B cell (primary cell): ENCODE data around the gene RHOBTB1. TPM values are rescaled to one million over a fixed set of nuclear protein-coding genes. Genes with fewer than 3 reads are reported as not detected.

Experiments
- ATAC-seq: fragments of 200-7000 bp; cut with Tn5 transposase; one replicate; pipeline ENCODE4 v1.10.0; 2021; ENCODE audit warnings: low read depth, mild to moderate bottlenecking, moderate number of reproducible peaks, moderate library complexity
- CTCF ChIA-PET: fragments of 350-600 bp; sonication (Branson Sonifier 250); formaldehyde crosslinking; loops from one replicate; lab custom pipeline; 2021; ENCODE audit warnings: antibody characterized with exemption, inconsistent platforms; lab: Charles Lee
- POLR2A ChIA-PET: fragments of 350-600 bp; sonication (Branson Sonifier 250); formaldehyde crosslinking; loops from one replicate; lab custom pipeline; 2021; ENCODE audit warnings: antibody characterized with exemption; lab: Charles Lee
- DNase-seq: peaks from one replicate; pipeline ENCODE4 v3.0.0; 2013
- H2AFZ ChIP-seq: 2 replicates; pipeline ENCODE4 v1.6.1; 2012; ENCODE audit warnings: mild to moderate bottlenecking, low read depth, low read length; ENCODE audit not compliant: insufficient read depth, poor library complexity, severe bottlenecking
- H3K27ac ChIP-seq, 2 donors: 1 replicate in 1 of 2; 2 replicates in 1 of 2; pipeline ENCODE4 v1.5.1; 2012 to 2013; ENCODE audit warnings: low read length in 2 of 2, mild to moderate bottlenecking in 2 of 2, moderate library complexity in 1 of 2
- H3K27me3 ChIP-seq, 4 experiments: fragments of 200-600 bp in 1 of 4; sonication (generic) in 1 of 4; replicated peaks in 1 of 4; 1 replicate in 2 of 4; 2 replicates in 2 of 4; pipeline versions ENCODE4 v1.6.1 to v1.7.0; 2013 to 2016; ENCODE audit warnings: low read length in 3 of 4, mild to moderate bottlenecking in 2 of 4, mixed read lengths in 1 of 4, moderate library complexity in 1 of 4; ENCODE audit not compliant: insufficient read depth in 4 of 4, control insufficient read depth in 3 of 4; ENCODE audit errors: control extremely low read depth in 1 of 4
- H3K36me3 ChIP-seq, 2 experiments: replicated peaks in 1 of 2; 1 replicate in 1 of 2; 2 replicates in 1 of 2; pipeline versions ENCODE4 v1.6.1 to v1.7.1; 2013; ENCODE audit warnings: low read length in 1 of 2; ENCODE audit not compliant: insufficient read depth in 2 of 2, control insufficient read depth in 1 of 2; ENCODE audit errors: control extremely low read depth in 1 of 2, extremely low read depth in 1 of 2
- H3K4me1 ChIP-seq, 2 donors: fragments of 200-600 bp in 1 of 2; sonication (generic) in 1 of 2; 1 replicate in 1 of 2; 2 replicates in 1 of 2; pipeline versions ENCODE4 v1.5.1 to v1.6.1; 2013 to 2017; ENCODE audit warnings: low read length in 2 of 2; ENCODE audit not compliant: control insufficient read depth in 2 of 2, insufficient read depth in 2 of 2
- H3K4me2 ChIP-seq: replicated peaks from 2 replicates; pipeline ENCODE3; 2012; ENCODE audit warnings: mild to moderate bottlenecking, low read depth, low read length; ENCODE audit not compliant: poor library complexity, severe bottlenecking
- H3K4me3 ChIP-seq, 5 experiments: fragments of 200-600 bp in 1 of 5; sonication (generic) in 1 of 5; 1 replicate in 3 of 5; 2 replicates in 2 of 5; pipeline versions ENCODE4 v1.5.1 to v1.7.0; 2011 to 2016; ENCODE audit warnings: low read length in 4 of 5, mild to moderate bottlenecking in 4 of 5, low read depth in 2 of 5, control low read depth in 1 of 5, moderate library complexity in 1 of 5; ENCODE audit not compliant: insufficient read depth in 1 of 5; ENCODE audit errors: control extremely low read depth in 1 of 5, extremely low read depth in 1 of 5
- H3K79me2 ChIP-seq: fragments of 200-600 bp; sonication (generic); one replicate; pipeline ENCODE4 v1.6.0; 2016; ENCODE audit warnings: low read length; ENCODE audit not compliant: control insufficient read depth, insufficient read depth
- H3K9ac ChIP-seq: fragments of 200-600 bp; sonication (generic); 2 replicates; pipeline ENCODE4 v1.6.1; 2017; ENCODE audit warnings: mild to moderate bottlenecking, low read length, moderate library complexity
- H3K9me3 ChIP-seq, 3 donors: one replicate each; pipeline versions ENCODE4 v1.6.1 to v1.7.1; 2013; ENCODE audit warnings: low read length in 2 of 3; ENCODE audit not compliant: control insufficient read depth in 2 of 3, insufficient read depth in 1 of 3; ENCODE audit errors: control extremely low read depth in 1 of 3
- H4K20me1 ChIP-seq: 2 replicates; pipeline ENCODE4 v1.6.0; 2012; ENCODE audit warnings: mild to moderate bottlenecking, low read length; ENCODE audit not compliant: insufficient read depth, control insufficient read depth, poor library complexity, severe bottlenecking
- H3K27ac Mint-ChIP-seq: one replicate; pipeline ENCODE4 v1.8.0; 2021; ENCODE audit warnings: mixed read lengths
- H3K27me3 Mint-ChIP-seq: one replicate; pipeline ENCODE4 v1.8.0; 2021; ENCODE audit warnings: mixed read lengths
- H3K4me1 Mint-ChIP-seq: one replicate; pipeline ENCODE4 v1.8.0; 2021; ENCODE audit warnings: mixed read lengths
- H3K4me3 Mint-ChIP-seq: one replicate; pipeline ENCODE4 v1.8.0; 2021; ENCODE audit warnings: mixed read lengths
- H3K9me3 Mint-ChIP-seq: one replicate; pipeline ENCODE4 v1.8.0; 2022; ENCODE audit warnings: mixed read lengths; ENCODE audit not compliant: insufficient read depth
- CTCF ChIP-seq: fragments of 200-600 bp; IDR thresholded peaks from one replicate; pipeline ENCODE4 v1.8.0; 2022; ENCODE audit warnings: antibody characterized with exemption, mild to moderate bottlenecking
- EZH2 ChIP-seq: IDR thresholded peaks from 2 replicates; pipeline ENCODE4 v1.6.1; 2012; ENCODE audit warnings: borderline replicate concordance, low read depth, mild to moderate bottlenecking, moderate library complexity, low read length; ENCODE audit not compliant: insufficient read depth, poor library complexity, severe bottlenecking
- WGBS: methylation state at CpG from one replicate; pipeline ENCODE4 v1.1.5; 2013; ENCODE audit warnings: missing lambda C conversion rate; ENCODE audit not compliant: insufficient coverage; 5-methylcytosine and 5-hydroxymethylcytosine counted together
- intact Hi-C: fragments of 100-400 bp; cut with micrococcal nuclease; formaldehyde crosslinking; loops from one replicate; pipeline ENCODE4 v1.10.0; 2022
- polyA plus RNA-seq: library from polyadenylated mRNA; depleted of rRNA; stranded (reverse); fragments of >200 nt; gene quantifications from 2 replicates; pipeline ENCODE4 v1.2.3, GENCODE V29; 2012
- total RNA-seq, 2 donors: library from RNA; stranded (reverse); fragments of 120-200 nt in 1 of 2; gene quantifications; 1 replicate in 1 of 2; 2 replicates in 1 of 2; pipeline versions ENCODE4 v1.2.3 to v1.2.4, GENCODE V29; 2013 to 2022

Gene RHOBTB1
- total and polyA plus RNA-seq, 2 donors (not counting 1 experiment from before 2014, with no cell fraction given) = 0.07 to 0.60 TPM

DNA sequence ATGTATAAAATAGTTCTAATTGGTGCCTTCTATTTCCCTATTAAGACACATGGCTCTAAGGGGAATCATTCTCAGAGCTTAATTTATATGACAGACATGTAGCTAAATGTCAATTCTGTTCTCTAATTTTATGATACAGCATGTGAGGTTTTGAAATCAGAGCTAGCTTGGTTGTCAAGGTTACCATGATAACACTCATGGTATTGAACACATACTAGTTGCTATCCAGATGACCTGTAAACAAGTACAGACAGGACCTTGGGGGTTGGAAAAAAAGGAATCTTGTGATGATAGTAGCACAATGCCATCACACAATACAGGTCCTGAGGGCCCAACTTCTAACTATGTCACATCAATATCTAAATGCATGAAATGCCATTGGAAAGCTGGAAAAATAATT lies 49.2 kb downstream of the RHOBTB1 start:
- CTCF ChIA-PET = interaction anchor here (1.1 kb wide), 1 partner anchor 9 kb away, joined by 3 read pairs; no protein-coding TSS in a partner anchor

DNA sequence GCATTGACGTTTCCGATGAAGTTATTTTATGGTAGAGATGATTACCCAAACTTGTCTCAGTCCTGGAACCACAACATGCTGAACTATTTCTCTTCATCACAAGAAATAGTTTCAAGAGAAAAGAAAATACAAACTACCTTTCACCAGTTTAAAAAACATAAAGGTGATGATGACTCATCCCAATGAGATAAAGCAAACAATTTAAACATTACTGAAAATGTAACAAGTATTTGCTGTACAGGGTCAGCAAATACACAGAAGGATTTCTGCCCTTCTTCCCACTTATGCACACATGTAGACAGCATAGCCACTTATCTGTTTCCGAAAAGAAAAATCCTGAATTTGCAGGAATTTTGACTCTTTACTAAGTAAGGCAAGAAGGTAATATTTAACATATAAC lies 50.8 kb downstream of the RHOBTB1 start:
- Mint-ChIP-seq H3K27ac (no peak overlapping the region), H3K4me3 (no peak overlapping the region), H3K4me1 (no peaks in the 10 kb centered on the region), H3K27me3 (peaks cover 7% of the 10 kb centered on the region), H3K9me3 (no peaks in the 10 kb centered on the region)
- WGBS = no CpG with 5 or more reads among the region's 3 CpGs
- TF ChIP-seq CTCF = no peak
- TF ChIP-seq EZH2 = no peak
- H3K27ac ChIP-seq = no peak overlapping the region
- ChIA-PET CTCF (no interaction called here), POLR2A (no interaction called here)
- H3K4me3 ChIP-seq = no peak overlapping the region
- peaks cover 0 to 2% (median 0%) of the 10 kb centered on the region in 3 donors for H3K9me3 ChIP-seq
- no peaks in the 10 kb centered on the region for H3K27me3 ChIP-seq
- no peak overlapping the region for H3K4me2 ChIP-seq
- no peaks in the 10 kb centered on the region for H3K36me3 ChIP-seq
- ATAC-seq (no peak), DNase-seq (no peak)
- H3K4me1 ChIP-seq = no peaks in the 10 kb centered on the region
- no peak overlapping the region for H3K9ac ChIP-seq
- no peaks in the 10 kb centered on the region for H4K20me1 ChIP-seq
- no peaks in the 10 kb centered on the region for H3K79me2 ChIP-seq
- no peak overlapping the region for H2AFZ ChIP-seq
- intact Hi-C loops = no loop called here

More for the DNA sequence above, 49.2 kb downstream of the RHOBTB1 start:
- H3K4me1 ChIP-seq = no peaks in the 10 kb centered on the region
- Mint-ChIP-seq H3K27me3 (peaks cover 7% of the 10 kb centered on the region), H3K4me3 (no peak overlapping the region), H3K27ac (no peak overlapping the region), H3K9me3 (no peaks in the 10 kb centered on the region), H3K4me1 (no peaks in the 10 kb centered on the region)
- peaks cover 0 to 2% (median 0%) of the 10 kb centered on the region in 3 donors for H3K9me3 ChIP-seq
- no peaks in the 10 kb centered on the region for H3K79me2 ChIP-seq
- POLR2A ChIA-PET = no interaction called here
- H3K27me3 ChIP-seq = no peaks in the 10 kb centered on the region
- H3K27ac ChIP-seq = no peak overlapping the region
- no peaks in the 10 kb centered on the region for H3K36me3 ChIP-seq
- no peak overlapping the region for H3K4me2 ChIP-seq
- DNase-seq (no peak), ATAC-seq (no peak)
- no peak overlapping the region for H2AFZ ChIP-seq
- no peak overlapping the region for H3K4me3 ChIP-seq
- H3K9ac ChIP-seq = no peak overlapping the region
- no peaks in the 10 kb centered on the region for H4K20me1 ChIP-seq
- no peak for TF ChIP-seq EZH2
- no peak for TF ChIP-seq CTCF
- intact Hi-C loops = no loop called here
